Measurements from ENCODE around the gene GPRC5A.
A peak's percentile ranks its signal among the peaks of the same experiment; 100 is the strongest.

GRCh38 chr12:12899530-12900380 lies 8.4 kb downstream of the GPRC5A start:
- TF ChIP-seq CTCF (IDR thresholded peaks at IDR 0.05) (no peak), POLR2AphosphoS5 (IDR thresholded peaks at IDR 0.05; ENCODE audit: insufficient read depth in 1 of 2, low read depth in 1 of 2) (peak; percentile 15 to 57)
